PC-3 (cell line): ENCODE measurements around the gene CDC25B. TPM values are rescaled to one million over a fixed set of nuclear protein-coding genes. Genes with fewer than 3 reads are reported as not detected.

Experiments used
- ATAC-seq: fragments of 200-7000 bp; cut with Tn5 transposase; 2 replicates; pipeline ENCODE4 v1.9.1; 2020; ENCODE audit warnings: mild to moderate bottlenecking, moderate library complexity
- BruUV-seq: library from RNA; stranded (reverse); fragments of 400-500 nt; replicated peaks from 2 replicates; lab custom pipeline; 2021; lab: Mats Ljungman, UMichigan
- CTCF ChIA-PET: fragments of 300-600 bp; sonication (Branson Sonifier 250); formaldehyde crosslinking; loops from one replicate; lab custom pipeline; 2022; ENCODE audit warnings: antibody characterized with exemption; lab: Charles Lee
- POLR2A ChIA-PET: fragments of 300-600 bp; sonication (Branson Sonifier 250); formaldehyde crosslinking; loops from one replicate; lab custom pipeline; 2022; ENCODE audit warnings: antibody characterized with exemption; ENCODE audit not compliant: unreplicated experiment; lab: Charles Lee
- DNase-seq: peaks from one replicate; pipeline ENCODE4 v3.0.0-alpha.2; 2015
- H2AFZ ChIP-seq: fragments of 300-600 bp; sonication (generic); 2 replicates; pipeline ENCODE4 v1.6.0; 2016; ENCODE audit warnings: antibody characterized with exemption, low read length
- H3F3A ChIP-seq: fragments of 300-600 bp; sonication (generic); one replicate; pipeline ENCODE4 v1.6.0; 2017; ENCODE audit warnings: antibody characterized with exemption, low read length, control low read depth, mild to moderate bottlenecking; ENCODE audit not compliant: unreplicated experiment
- H3K27ac ChIP-seq: fragments of 300-600 bp; sonication (generic); 2 replicates; pipeline ENCODE4 v1.5.1; 2016; ENCODE audit warnings: mild to moderate bottlenecking, low read length
- H3K27me3 ChIP-seq: fragments of 300-600 bp; sonication (generic); 2 replicates; pipeline ENCODE4 v1.6.1; 2016; ENCODE audit warnings: low read length, mixed read lengths
- H3K36me3 ChIP-seq: fragments of 300-600 bp; sonication (generic); 2 replicates; pipeline ENCODE4 v1.6.1; 2016; ENCODE audit warnings: low read depth, mixed run types, low read length, mixed read lengths
- H3K4me1 ChIP-seq: fragments of 300-600 bp; sonication (generic); 2 replicates; pipeline ENCODE4 v1.5.1; 2016; ENCODE audit warnings: low read length; ENCODE audit not compliant: insufficient read depth
- H3K4me2 ChIP-seq: fragments of 300-600 bp; sonication (generic); 2 replicates; pipeline ENCODE4 v1.6.0; 2016; ENCODE audit warnings: low read length
- H3K4me3 ChIP-seq: fragments of 300-600 bp; sonication (generic); 2 replicates; pipeline ENCODE4 v1.5.1; 2016; ENCODE audit warnings: mild to moderate bottlenecking, low read length, mixed read lengths
- H3K79me2 ChIP-seq: fragments of 300-600 bp; sonication (generic); 2 replicates; pipeline ENCODE4 v1.6.1; 2017; ENCODE audit warnings: low read length, mixed read lengths
- H3K9ac ChIP-seq: fragments of 300-600 bp; sonication (generic); 2 replicates; pipeline ENCODE4 v1.6.0; 2016; ENCODE audit warnings: mild to moderate bottlenecking, low read length
- H3K9me2 ChIP-seq: fragments of 300-600 bp; sonication (generic); replicated peaks from 2 replicates; pipeline ENCODE4 v1.6.1; 2016; ENCODE audit warnings: mixed run types, low read length, mixed read lengths
- H3K9me3 ChIP-seq: fragments of 300-600 bp; sonication (generic); 2 replicates; pipeline ENCODE4 v1.6.1; 2016; ENCODE audit warnings: low read length, mixed read lengths
- H4K20me1 ChIP-seq: fragments of 300-600 bp; sonication (generic); 2 replicates; pipeline ENCODE4 v1.6.1; 2016; ENCODE audit warnings: low read length, mixed read lengths
- CTCF ChIP-seq: fragments of 300-600 bp; sonication (generic); conservative IDR thresholded peaks from 2 replicates; pipeline ENCODE4 v1.5.1; 2017; ENCODE audit warnings: antibody characterized with exemption, low read depth, mild to moderate bottlenecking, low read length
- EZH2 ChIP-seq: fragments of 300-600 bp; sonication (generic); IDR thresholded peaks from one replicate; pipeline ENCODE4 v1.6.1; 2017; ENCODE audit warnings: antibody characterized with exemption, mild to moderate bottlenecking, low read length; ENCODE audit not compliant: unreplicated experiment
- EZH2phosphoT487 ChIP-seq: fragments of 300-600 bp; sonication (generic); IDR thresholded peaks from 2 replicates; pipeline ENCODE4 v1.6.1; 2018; ENCODE audit warnings: mild to moderate bottlenecking, antibody characterized with exemption, low read length, borderline replicate concordance
- intact Hi-C: fragments of 100-400 bp; cut with micrococcal nuclease; formaldehyde crosslinking; loops from 2 replicates; pipeline ENCODE4 v1.9.0; 2023
- total RNA-seq: library from RNA; depleted of rRNA; stranded (reverse); fragments of >200 nt; gene quantifications from 2 replicates; pipeline ENCODE4 v1.2.3, GENCODE V29; 2014

CDC25B gene
- total RNA-seq, 1 experiment from 2014 or later: 89.7 TPM

DNA sequence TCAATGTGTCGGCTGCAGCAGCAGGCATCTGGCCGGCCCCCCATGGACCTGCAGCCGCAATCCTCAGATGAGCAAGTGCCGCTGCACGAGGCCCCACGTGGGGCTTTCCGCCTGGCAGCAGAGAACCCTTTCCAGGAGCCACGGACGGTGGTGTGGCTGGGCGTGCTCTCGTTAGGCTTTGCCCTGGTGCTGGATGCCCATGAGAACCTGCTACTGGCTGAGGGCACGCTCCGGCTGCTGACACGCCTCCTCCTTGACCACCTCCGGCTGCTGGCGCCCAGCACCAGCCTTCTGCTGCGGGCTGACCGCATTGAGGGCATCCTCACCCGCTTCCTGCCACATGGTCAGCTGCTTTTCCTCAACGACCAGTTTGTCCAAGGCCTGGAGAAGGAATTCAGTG lies 27.8 kb downstream of the CDC25B start:
- ChIA-PET CTCF (no interaction called here), POLR2A (no interaction called here)

DNA sequence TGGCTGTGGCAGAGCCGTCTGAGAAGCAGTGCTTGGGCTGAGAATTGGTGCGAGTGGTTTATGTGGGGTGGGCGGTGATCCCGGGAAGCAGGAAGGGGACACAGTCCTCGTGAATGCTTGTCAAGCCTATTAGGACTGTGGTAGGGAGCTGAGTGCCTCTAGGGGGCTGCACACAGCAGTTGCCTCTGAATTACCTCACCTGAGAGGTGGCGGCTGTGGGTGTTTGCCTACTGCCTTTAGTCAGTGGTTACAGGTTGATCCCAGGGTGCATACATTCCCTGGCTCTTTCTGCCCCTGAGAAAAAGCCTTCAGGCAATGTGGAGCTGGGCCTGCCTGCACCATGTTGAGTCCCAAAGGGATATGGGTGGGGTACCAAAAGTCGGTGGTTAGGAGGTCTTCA lies 29.4 kb downstream of the CDC25B start:
- no peak for TF ChIP-seq EZH2
- no peak for TF ChIP-seq EZH2phosphoT487
- 0 out of 2 replicates have a peak, but pooled peaks have one; percentile 20 for TF ChIP-seq CTCF
- Histone ChIP-seq H2AFZ (no peak overlapping the region), H3K4me3 (no peak overlapping the region), H4K20me1 (no peaks in the 10 kb centered on the region), H3K79me2 (peaks cover 22% of the 10 kb centered on the region), H3F3A (no peaks in the 10 kb centered on the region), H3K9me2 (no peaks in the 10 kb centered on the region), H3K27ac (no peak overlapping the region), H3K4me1 (peaks cover 10% of the 10 kb centered on the region), H3K36me3 (peaks cover 29% of the 10 kb centered on the region), H3K9ac (no peak overlapping the region), H3K4me2 (no peak overlapping the region), H3K27me3 (no peaks in the 10 kb centered on the region), H3K9me3 (no peaks in the 10 kb centered on the region)
- ChIA-PET CTCF (no interaction called here), POLR2A (no interaction called here)
- BruUV-seq: no TSS peak
- intact Hi-C loops: no loop called here
- DNase-seq (no peak), ATAC-seq (no peak)

More for the DNA sequence above, 27.8 kb downstream of the CDC25B start:
- no peak for ATAC-seq
- Histone ChIP-seq H3K4me1 (peaks cover 18% of the 10 kb centered on the region), H3K79me2 (peaks cover 22% of the 10 kb centered on the region), H3F3A (no peaks in the 10 kb centered on the region), H3K9ac (no peak overlapping the region), H3K27ac (no peak overlapping the region), H3K36me3 (peaks cover 29% of the 10 kb centered on the region), H3K4me3 (no peak overlapping the region), H2AFZ (no peak overlapping the region), H3K9me3 (no peaks in the 10 kb centered on the region), H3K27me3 (no peaks in the 10 kb centered on the region), H4K20me1 (no peaks in the 10 kb centered on the region), H3K9me2 (no peaks in the 10 kb centered on the region), H3K4me2 (no peak overlapping the region)
- TF ChIP-seq EZH2phosphoT487 (no peak), CTCF (no peak), EZH2 (no peak)
- no peak for DNase-seq
- intact Hi-C loops: no loop called here
- no TSS peak for BruUV-seq

- Histone ChIP-seq H3K9me3 (no peaks in the 10 kb centered on the region), H3F3A (no peaks in the 10 kb centered on the region), H3K27ac (no peak overlapping the region), H3K4me3 (no peak overlapping the region), H2AFZ (no peak overlapping the region), H3K36me3 (peaks cover 29% of the 10 kb centered on the region), H3K79me2 (peaks cover 15% of the 10 kb centered on the region), H3K27me3 (no peaks in the 10 kb centered on the region), H4K20me1 (no peaks in the 10 kb centered on the region), H3K9ac (no peak overlapping the region), H3K4me2 (no peak overlapping the region), H3K4me1 (peaks cover 6% of the 10 kb centered on the region), H3K9me2 (no peaks in the 10 kb centered on the region)
- ATAC-seq (no peak), DNase-seq (no peak)
- no peak for TF ChIP-seq EZH2
- TF ChIP-seq CTCF: no peak
- no peak for TF ChIP-seq EZH2phosphoT487
- CTCF ChIA-PET: no interaction called here
- POLR2A ChIA-PET: no interaction called here
- intact Hi-C loops: no loop called here
- no TSS peak for BruUV-seq
These were observed 30.3 kb downstream of the CDC25B start for GRCh38 chr20:3826420-3826819.
